NCI-H460 (cell line): ENCODE data around the gene TPCN2. TPM values are rescaled to one million over a fixed set of nuclear protein-coding genes. Genes with fewer than 3 reads are reported as not detected.
A peak's percentile ranks its signal among the peaks of the same experiment; 100 is the strongest.

Source experiments
- DNase-seq: peaks from one replicate; pipeline ENCODE4 v3.0.0-alpha.2; 2016; ENCODE audit warnings: low read depth; ENCODE audit errors: extremely low read depth
- total RNA-seq: library from RNA; depleted of rRNA; stranded (reverse); fragments of >200 nt; shearing (Covaris generic); gene quantifications from 2 replicates; pipeline ENCODE4 v1.2.3, GENCODE V29; 2014

Gene TPCN2
- total RNA-seq, 1 experiment from 2014 or later = 4.6 TPM

DNA sequence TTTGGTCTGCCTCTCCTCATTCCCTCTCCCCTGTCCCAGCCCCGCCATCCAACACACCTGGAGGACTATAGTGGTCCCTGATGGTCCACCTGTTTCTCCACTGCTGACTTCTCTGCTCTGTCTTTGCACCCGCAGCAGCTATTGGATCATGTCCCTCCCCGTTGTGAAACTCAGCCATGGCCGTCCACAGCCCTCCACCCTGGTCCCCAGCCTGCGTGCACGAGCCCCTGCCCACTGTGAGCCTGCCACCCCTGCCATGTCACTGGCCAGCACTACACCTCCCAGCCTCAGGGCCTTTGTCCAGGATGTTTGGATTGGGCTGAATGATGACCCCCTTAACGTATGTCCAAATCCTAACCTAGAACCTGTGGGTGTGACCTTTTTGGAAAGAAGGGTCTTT is 59.3 kb downstream of the TPCN2 start:
- no peak for DNase-seq

DNA sequence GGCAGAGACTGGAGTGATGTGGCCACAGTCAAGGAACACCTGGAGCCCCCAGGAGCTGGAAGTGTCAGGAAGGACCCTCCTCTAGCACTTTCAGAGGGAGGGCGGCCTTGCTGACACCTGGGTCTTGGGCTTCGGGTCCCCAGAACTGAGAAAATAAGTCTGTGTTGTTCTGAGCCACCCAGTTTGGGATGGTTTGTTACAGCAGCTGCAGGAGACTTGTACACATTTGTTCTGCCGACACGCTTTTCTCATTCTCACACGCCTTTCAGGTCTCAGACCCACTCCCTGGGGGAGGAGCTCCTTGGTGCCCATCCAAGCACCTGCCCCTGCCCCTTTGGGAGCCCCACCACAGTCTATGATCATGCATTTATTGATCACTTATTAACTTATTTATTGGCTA is 59.8 kb downstream of the TPCN2 start:
- DNase-seq = no peak

DNA sequence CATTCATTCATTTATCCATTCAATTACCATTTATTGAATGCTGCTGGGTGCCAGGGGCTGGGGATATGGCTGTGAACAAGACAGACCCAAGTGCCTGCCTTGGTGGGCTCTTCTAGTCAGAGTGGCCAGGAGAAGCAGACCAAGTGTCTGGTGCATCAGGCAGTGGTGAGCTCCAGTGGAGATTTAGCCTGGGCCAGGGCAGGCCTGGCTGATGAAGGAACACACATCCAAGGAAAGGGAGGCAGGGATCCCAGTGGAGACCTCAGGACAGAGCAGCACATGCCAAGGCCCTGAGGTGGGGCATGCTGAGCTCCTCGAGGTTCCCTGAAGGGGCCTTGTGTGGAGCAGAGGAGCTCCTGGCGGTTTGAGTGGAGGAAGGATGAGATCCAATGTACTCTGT is 60.4 kb downstream of the TPCN2 start:
- DNase-seq = no peak

- DNase-seq = no peak
These were observed 61.7 kb downstream of the TPCN2 start for GRCh38 chr11:69110451-69110850.

DNA sequence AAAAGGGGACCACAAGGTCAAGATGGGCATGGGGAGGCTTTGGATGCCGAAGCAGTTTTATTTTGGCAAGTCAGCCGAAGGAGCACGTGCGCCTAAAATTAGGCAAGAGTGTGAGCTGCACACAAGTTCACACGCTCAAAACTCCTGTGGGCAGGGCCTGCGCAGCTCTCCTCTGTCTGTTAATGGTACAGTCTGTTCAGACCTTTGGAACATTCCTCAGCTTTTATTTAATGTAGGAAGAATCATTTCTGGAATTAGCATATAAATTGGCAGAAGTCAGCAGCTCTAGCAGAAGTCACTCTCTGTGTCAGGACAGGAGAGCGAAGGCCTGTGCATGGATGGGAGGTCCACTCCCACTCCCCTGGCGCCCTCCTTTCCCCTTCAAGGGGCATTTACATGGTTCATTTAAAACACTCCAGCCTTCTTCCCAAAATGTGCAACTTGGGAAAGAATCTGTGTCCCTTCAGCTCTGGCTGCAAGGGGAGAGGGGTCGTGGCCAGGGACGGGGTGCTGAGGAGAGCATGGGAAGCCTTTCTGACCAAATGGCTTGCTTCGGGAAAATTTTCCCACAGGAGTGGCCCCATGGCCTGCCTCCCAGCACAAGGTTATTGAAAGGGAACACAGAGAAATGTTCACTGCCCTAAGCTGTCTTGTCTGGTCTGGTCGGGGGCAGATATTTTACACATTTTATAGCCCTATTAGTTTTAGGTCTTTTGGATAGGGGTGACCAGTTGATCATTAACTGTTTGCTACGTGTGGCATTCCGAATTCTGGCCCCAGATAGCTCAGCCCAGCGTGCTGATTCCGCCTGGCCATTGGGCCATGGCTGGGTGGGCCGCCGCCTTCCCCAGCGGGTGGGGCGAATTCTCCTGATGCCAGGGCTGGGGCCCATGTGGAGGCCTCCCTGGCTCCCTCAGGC is 63.2 kb downstream of the TPCN2 start:
- DNase-seq = no peak

- no peak for DNase-seq
These were observed 64.5 kb downstream of the TPCN2 start for GRCh38 chr11:69113226-69113625.

GRCh38 chr11:69113646-69114340 is 65.1 kb downstream of the TPCN2 start:
- DNase-seq = no peak

- no peak for DNase-seq
These were observed 65.6 kb downstream of the TPCN2 start for GRCh38 chr11:69114362-69114761.

DNA sequence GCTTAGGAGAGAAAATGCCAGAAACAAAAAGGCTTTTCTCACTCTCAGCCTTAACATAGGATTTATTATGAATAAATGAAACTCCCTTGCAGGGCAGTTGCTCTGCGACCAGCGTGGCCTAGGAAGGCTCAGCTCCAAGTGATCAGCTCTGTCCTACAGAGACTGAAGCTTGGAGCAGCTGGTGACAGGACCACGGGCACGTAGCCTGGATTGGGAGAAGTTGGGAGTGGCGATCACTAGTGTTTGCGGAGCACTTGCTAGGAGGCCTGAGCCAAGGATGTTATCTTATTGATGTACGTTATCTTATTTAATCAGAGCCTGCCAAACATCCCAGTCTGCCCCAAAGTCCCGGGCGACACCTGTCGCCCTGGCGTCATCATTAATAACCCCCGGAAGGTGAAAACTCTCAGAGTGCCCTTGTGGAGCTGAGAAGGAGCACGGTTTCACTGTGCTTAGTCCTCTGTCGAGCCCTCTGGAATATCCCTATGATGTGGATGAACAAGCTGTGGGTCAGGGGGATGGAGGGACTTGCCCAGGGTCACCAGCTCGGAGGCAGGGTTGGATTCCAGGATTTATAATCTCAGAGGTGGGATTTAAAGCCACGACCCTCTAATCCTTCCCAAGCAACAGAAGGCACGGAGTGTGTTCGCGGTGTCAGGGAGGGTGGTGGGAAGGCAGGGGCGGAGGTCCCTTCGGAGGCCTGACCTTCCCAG is 66.2 kb downstream of the TPCN2 start:
- DNase-seq = no peak

- peak; percentile 36 for DNase-seq
These were observed 67.1 kb downstream of the TPCN2 start for GRCh38 chr11:69115586-69116560.

GRCh38 chr11:69116671-69117070 is 67.9 kb downstream of the TPCN2 start:
- no peak for DNase-seq

- no peak for DNase-seq
These were observed 70.5 kb downstream of the TPCN2 start for GRCh38 chr11:69119190-69119589.

GRCh38 chr11:69120096-69120875 is 71.6 kb downstream of the TPCN2 start:
- DNase-seq = no peak

GRCh38 chr11:69121021-69121420 is 72.3 kb downstream of the TPCN2 start:
- DNase-seq = no peak

DNA sequence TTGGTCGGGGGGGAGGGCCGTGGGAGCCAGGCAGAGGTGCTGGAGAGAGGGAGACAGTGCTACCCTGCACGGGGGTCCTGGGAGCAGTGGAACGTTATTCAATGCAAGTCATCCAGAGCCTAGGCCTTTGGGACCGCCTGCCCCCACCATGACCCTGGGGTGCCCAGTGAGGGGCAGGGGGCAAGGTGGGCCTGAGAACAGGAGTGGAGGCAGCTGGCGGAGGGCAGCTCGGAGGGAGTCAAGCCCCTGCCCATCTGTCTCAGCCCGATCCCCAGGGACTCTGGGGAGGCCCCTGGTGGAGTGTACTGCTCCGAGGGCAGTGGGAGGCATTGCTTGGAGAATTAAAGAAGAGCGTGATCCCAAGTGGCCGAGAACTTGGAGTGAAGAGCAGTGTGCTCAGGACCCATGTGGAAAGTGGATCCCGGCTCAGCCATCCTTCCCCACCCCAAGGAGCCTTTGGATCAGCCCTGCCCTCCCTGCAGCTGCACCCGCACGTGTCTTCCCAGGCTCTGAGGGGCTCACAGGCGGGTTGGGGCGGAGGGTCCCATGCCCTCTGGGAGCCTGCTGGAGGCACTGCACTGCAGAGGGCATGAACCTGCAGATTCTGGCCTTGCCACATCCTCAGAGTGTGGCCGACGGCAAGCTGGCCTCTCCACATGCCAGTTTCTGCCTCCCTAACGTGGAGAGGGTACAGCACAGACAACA is 73.0 kb downstream of the TPCN2 start:
- no peak for DNase-seq

DNA sequence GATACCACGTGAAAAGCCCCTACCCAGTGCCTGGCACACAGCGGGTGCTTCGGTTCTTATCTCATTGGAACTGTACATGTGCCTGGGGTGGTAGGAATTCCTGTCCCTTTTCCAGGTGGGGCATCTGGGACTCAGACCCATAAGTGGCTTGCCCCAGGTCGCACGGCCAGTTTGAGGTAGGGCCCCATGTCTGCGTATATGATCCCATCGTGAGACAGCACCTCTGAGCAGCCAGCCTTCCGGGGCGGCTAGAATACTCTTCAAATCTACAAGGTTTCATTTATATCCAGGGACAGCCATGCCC is 73.5 kb downstream of the TPCN2 start:
- no peak for DNase-seq

GRCh38 chr11:69122630-69123431 is 74.1 kb downstream of the TPCN2 start:
- peak; percentile 81 for DNase-seq
